Calu3 (cell line): ENCODE data around the gene EXD3. TPM values are rescaled to one million over a fixed set of nuclear protein-coding genes. Genes with fewer than 3 reads are reported as not detected.

Experiments
- BruUV-seq: library from RNA; stranded (reverse); fragments of 400-500 nt; replicated peaks from 2 replicates; lab custom pipeline; 2021; lab: Mats Ljungman, UMichigan
- CTCF ChIA-PET: fragments of 300-600 bp; sonication (Branson Sonifier 250); formaldehyde crosslinking; loops from one replicate; lab custom pipeline; 2022; ENCODE audit warnings: antibody characterized with exemption; lab: Charles Lee
- DNase-seq: peaks from one replicate; pipeline ENCODE4 v3.0.0; 2022
- H3K27ac Mint-ChIP-seq: one replicate; pipeline ENCODE4 v1.8.0; 2022; ENCODE audit warnings: mixed read lengths; ENCODE audit not compliant: unreplicated experiment
- H3K27me3 Mint-ChIP-seq: one replicate; pipeline ENCODE4 v1.8.0; 2022; ENCODE audit warnings: mixed read lengths; ENCODE audit not compliant: unreplicated experiment
- H3K36me3 Mint-ChIP-seq: one replicate; pipeline ENCODE4 v1.8.0; 2022; ENCODE audit warnings: mild to moderate bottlenecking, moderate library complexity, mixed read lengths; ENCODE audit not compliant: insufficient read depth, unreplicated experiment
- H3K4me1 Mint-ChIP-seq: one replicate; pipeline ENCODE4 v1.8.0; 2022; ENCODE audit warnings: mild to moderate bottlenecking, low read depth, mixed read lengths; ENCODE audit not compliant: unreplicated experiment
- H3K4me3 Mint-ChIP-seq: one replicate; pipeline ENCODE4 v1.8.0; 2022; ENCODE audit warnings: mild to moderate bottlenecking, low read depth, moderate library complexity, mixed read lengths; ENCODE audit not compliant: unreplicated experiment
- H3K9me3 Mint-ChIP-seq: one replicate; pipeline ENCODE4 v1.8.0; 2022; ENCODE audit warnings: low read depth, mixed read lengths; ENCODE audit not compliant: unreplicated experiment
- CTCF ChIP-seq: fragments of 200-600 bp; IDR thresholded peaks from one replicate; pipeline ENCODE4 v1.8.0; 2022; ENCODE audit warnings: antibody characterized with exemption; ENCODE audit not compliant: unreplicated experiment
- intact Hi-C: fragments of 100-400 bp; cut with micrococcal nuclease; formaldehyde crosslinking; loops from one replicate; pipeline ENCODE4 v1.10.0; 2022; ENCODE audit not compliant: unreplicated experiment
- total RNA-seq: library from RNA; stranded (reverse); gene quantifications from 2 replicates; pipeline ENCODE4 v1.2.3, GENCODE V29; 2022

The EXD3 gene
- total RNA-seq, 1 experiment from 2014 or later, result 13.2 TPM

GRCh38 chr9:137435381-137435891, 12.5 kb upstream of the EXD3 start:
- H3K27ac Mint-ChIP-seq, result no peak overlapping the region
- DNase-seq, result no peak
- intact Hi-C loops, result no loop called here
- BruUV-seq, result no TSS peak
- H3K36me3 Mint-ChIP-seq, result peaks cover 10% of the 10 kb centered on the region
- H3K4me3 Mint-ChIP-seq, result peak overlapping the region; percentile 34
- peaks cover 6% of the 10 kb centered on the region for H3K4me1 Mint-ChIP-seq
- H3K9me3 Mint-ChIP-seq, result no peaks in the 10 kb centered on the region
- CTCF ChIA-PET, result no interaction called here
- no peak for TF ChIP-seq CTCF
- no peaks in the 10 kb centered on the region for H3K27me3 Mint-ChIP-seq

DNA sequence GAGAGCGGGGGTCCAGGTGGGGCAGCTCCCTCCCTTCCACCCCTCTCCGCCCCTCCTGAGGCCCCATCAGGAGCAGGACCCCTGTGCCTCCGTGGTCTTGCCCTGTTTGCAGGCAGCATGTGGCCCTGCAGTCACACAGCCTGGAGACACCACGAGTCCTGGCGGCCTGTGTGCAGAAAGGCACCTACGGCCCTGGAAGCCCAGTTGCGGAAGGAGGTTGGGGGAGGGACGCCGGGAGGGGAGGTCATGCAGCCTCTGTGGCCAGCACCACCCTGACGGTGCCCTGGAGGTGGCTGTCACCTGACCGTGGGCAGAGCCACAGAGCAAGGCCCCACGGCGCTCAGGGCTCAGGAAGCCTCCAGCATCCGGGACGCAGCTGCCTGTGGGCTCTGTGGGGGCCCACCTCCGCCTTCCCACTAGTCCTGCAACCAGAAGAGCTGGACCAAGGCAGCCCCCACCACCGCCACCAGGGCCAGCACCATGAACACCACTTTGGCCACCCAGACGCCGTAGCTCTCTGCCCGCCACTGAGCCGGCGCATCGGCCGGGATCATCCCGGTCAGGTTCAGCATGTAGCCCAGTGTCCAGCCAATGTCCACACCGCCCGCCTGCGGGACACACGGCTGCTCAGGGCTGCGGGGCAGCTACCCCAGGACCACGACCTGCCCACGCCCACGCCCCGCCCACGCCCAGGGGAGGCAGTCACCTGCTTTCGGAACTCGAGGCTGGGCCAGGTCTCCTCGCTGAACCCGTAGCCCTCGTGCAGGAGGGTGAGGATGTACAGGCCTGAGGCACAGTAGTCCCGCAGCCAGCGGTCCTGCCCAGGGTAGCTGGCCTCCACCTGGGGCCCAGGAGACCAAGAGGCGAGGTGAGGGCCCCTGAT, 11.8 kb upstream of the EXD3 start:
- BruUV-seq, result no TSS peak
- no peak for DNase-seq
- Mint-ChIP-seq H3K27me3 (no peaks in the 10 kb centered on the region), H3K27ac (no peak overlapping the region), H3K9me3 (no peaks in the 10 kb centered on the region), H3K4me1 (peaks cover 6% of the 10 kb centered on the region), H3K36me3 (peaks cover 10% of the 10 kb centered on the region), H3K4me3 (no peak overlapping the region)
- CTCF ChIA-PET, result interaction anchor here (0.6 kb wide), 1 partner anchor 57 kb away, joined by 5 read pairs; no protein-coding TSS in a partner anchor
- TF ChIP-seq CTCF, result no peak
- intact Hi-C loops, result no loop called here

GRCh38 chr9:137433916-137434431, 11.0 kb upstream of the EXD3 start:
- CTCF ChIA-PET, result no interaction called here
- no peak for DNase-seq
- H3K4me1 Mint-ChIP-seq, result no peaks in the 10 kb centered on the region
- no peaks in the 10 kb centered on the region for H3K27me3 Mint-ChIP-seq
- BruUV-seq, result no TSS peak
- H3K36me3 Mint-ChIP-seq, result peaks cover 10% of the 10 kb centered on the region
- no peak overlapping the region for H3K4me3 Mint-ChIP-seq
- no peak overlapping the region for H3K27ac Mint-ChIP-seq
- no peak for TF ChIP-seq CTCF
- no peaks in the 10 kb centered on the region for H3K9me3 Mint-ChIP-seq
- intact Hi-C loops, result no loop called here

- no peak overlapping the region for H3K4me3 Mint-ChIP-seq
- H3K36me3 Mint-ChIP-seq, result peaks cover 10% of the 10 kb centered on the region
- no peaks in the 10 kb centered on the region for H3K4me1 Mint-ChIP-seq
- no peaks in the 10 kb centered on the region for H3K9me3 Mint-ChIP-seq
- H3K27ac Mint-ChIP-seq, result no peak overlapping the region
- CTCF ChIA-PET, result interaction anchor here (0.6 kb wide), 1 partner anchor 20 kb away, joined by 3 read pairs; no protein-coding TSS in a partner anchor
- DNase-seq, result no peak
- no peak for TF ChIP-seq CTCF
- H3K27me3 Mint-ChIP-seq, result no peaks in the 10 kb centered on the region
- intact Hi-C loops, result no loop called here
- BruUV-seq, result no TSS peak
Measured at GRCh38 chr9:137433349-137433915, 10.5 kb upstream of the EXD3 start.
